Dermis microvascular lymphatic vessel endothelial cell (primary cell): Measurements from ENCODE around the gene NDUFB10. TPM values are rescaled to one million over a fixed set of nuclear protein-coding genes. Genes with fewer than 3 reads are reported as not detected.
A peak's percentile ranks its signal among the peaks of the same experiment; 100 is the strongest.
"Not testable (repeated sequence)": the region's sequence is repeated elsewhere in the genome, so short reads cannot be mapped to it uniquely, and the experiment has no call there.

Experiments
- DNase-seq, 2 donors: peaks; one replicate each; pipeline versions ENCODE4 v3.0.0 to v3.0.0-alpha.2; 2010; ENCODE audit warnings: low read depth in 2 of 2
- total RNA-seq: library from RNA; depleted of rRNA; stranded (reverse); fragments of >200 nt; gene quantifications from 2 replicates; pipeline ENCODE4 v1.2.1, GENCODE V29; 2014

Gene NDUFB10
- total RNA-seq, 1 donor from 2014 or later, result 137 TPM

- no peak for DNase-seq
Measured at GRCh38 chr16:1946495-1947368, 12.6 kb upstream of the NDUFB10 start.

DNA sequence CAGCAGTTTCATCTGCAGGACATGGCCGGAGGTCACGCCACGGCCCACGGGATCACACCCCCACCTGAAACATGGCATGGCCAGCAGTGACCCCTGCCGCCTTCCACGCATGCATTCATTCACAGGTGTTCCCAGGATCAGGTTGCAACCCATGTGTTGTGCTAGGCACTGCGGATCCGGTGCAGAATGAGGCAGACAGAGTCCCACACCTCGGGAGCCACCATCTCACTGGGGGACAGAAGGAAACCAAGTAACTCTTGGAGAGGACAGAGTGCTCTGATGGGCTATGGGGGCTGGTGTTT is 12.0 kb upstream of the NDUFB10 start:
- DNase-seq, result no peak

- DNase-seq, result no peak
Measured at GRCh38 chr16:1949507-1949906, 9.8 kb upstream of the NDUFB10 start.

GRCh38 chr16:1950047-1950446 is 9.3 kb upstream of the NDUFB10 start:
- DNase-seq, result no peak

- no peak for DNase-seq
Measured at GRCh38 chr16:1950559-1950958, 8.8 kb upstream of the NDUFB10 start.

DNA sequence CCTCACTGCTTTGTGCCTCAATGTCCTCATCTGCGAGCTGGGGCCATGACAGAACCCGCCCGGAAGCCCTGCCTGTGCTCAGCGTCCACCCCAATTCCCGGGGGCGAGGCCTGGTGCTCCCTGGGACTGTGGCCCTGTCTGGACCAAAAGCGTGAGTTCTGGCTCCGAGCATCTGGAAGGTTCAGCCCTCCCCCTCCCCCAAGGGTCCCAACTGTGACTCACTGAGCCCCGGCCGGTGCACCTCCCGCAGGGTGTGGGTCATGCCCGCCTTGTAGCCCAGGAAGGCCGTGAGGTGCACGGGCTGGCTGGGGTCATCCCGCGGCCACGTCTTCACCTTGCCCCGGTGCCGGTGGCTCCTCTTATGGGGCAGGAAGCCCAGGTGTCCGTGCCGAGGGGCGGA is 5.6 kb upstream of the NDUFB10 start:
- no peak for DNase-seq

DNA sequence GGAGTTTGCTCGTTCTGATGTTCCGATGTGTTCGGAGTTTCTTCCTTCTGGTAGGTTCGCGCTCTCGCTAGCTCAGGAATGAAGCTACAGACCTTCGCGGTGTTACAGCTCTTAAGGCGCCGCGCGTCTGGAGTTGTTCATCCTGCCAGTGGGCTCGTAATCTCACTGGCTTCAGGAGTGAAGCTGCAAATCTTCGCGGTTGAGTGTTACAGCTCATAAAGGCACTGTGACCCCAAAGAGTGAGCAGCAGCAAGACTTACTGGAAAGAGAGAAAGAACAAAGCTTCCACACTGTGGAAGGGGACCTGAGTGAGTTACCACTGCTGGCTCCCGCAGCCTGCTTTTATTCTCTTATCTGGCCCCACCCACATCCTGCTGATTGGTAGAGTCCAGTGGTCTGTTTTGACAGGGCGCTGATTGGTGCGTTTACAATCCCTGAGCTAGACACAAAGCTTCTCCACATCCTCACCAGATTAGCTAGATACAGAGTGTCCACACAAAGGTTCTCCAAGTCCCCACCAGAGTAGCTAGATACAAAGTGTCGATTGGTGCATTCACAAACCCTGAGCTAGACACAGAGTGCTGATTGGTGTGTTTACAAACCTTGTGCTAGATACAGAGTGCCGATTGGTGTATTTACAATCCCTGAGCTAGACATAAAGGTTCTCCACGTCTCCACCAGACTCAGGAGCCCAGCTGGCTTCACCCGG is 1.8 kb upstream of the NDUFB10 start:
- not testable (repeated sequence) for DNase-seq

- not testable (repeated sequence) for DNase-seq
Measured at GRCh38 chr16:1958143-1958491, 1.2 kb upstream of the NDUFB10 start.

- DNase-seq, result no peak
Measured at GRCh38 chr16:1958715-1959268, 546 bp upstream of the NDUFB10 start.

DNA sequence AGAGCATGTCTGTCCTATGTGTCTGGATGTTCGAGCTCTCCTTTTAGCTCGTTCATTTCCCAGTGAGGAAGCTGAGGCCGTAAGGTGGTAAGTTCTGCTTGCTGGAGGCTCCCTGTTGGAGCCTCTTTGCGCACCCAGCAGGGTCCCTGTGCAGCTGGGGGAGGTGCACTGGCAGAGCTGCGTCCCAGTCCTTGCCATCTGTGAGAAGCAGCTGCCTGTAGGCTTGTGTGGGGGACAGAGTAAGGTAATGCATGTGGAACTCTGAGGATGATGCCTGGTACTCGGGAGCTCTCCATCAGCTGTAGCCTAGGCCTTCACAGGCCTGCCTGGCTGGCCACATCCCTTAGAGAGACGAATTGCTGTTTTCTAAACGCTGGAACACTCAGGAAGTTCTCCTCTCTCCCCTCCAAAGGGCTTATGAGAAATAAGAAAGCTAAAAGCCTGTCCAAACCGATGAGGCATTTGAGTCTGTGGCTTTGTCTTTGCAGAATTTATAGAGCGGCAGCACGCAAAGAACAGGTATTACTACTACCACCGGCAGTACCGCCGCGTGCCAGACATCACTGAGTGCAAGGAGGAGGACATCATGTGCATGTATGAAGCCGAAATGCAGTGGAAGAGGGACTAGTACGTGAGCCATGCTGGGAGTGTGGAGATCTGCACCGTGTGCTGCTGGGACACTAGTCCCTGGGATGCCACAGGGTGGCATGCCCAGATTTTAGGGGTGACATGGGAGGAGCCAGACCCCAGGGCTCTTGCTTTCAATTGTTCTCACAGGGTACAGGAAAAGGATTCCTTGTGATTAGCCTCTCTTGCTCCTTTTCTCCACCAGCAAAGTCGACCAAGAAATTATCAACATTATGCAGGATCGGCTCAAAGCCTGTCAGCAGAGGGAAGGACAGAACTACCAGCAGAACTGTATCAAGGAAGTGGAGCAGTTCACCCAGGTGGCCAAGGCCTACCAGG is 1.6 kb downstream of the NDUFB10 start:
- DNase-seq, result peak in 1 of 2 donors; percentile 21

DNA sequence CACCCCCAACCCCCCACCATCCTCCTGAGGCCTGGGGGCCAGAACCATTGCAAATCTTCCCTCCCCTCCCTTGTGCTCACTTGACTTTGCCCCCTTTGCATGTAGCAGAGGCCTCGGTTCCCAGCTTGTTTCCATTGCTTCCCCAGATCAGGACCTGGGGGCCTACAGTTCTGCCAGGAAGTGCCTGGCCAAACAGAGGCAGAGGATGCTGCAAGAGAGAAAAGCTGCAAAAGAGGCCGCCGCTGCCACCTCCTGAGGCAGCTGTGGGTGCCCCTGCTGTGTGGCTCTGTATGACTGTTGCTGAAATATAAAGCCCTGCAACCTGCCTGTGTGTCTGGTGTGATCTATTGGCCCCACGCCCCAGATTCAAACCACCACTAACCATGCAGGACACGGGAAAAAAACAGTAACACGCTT is 2.3 kb downstream of the NDUFB10 start:
- DNase-seq, result no peak

GRCh38 chr16:1962161-1963153 is 3.1 kb downstream of the NDUFB10 start:
- not testable (repeated sequence) for DNase-seq

DNA sequence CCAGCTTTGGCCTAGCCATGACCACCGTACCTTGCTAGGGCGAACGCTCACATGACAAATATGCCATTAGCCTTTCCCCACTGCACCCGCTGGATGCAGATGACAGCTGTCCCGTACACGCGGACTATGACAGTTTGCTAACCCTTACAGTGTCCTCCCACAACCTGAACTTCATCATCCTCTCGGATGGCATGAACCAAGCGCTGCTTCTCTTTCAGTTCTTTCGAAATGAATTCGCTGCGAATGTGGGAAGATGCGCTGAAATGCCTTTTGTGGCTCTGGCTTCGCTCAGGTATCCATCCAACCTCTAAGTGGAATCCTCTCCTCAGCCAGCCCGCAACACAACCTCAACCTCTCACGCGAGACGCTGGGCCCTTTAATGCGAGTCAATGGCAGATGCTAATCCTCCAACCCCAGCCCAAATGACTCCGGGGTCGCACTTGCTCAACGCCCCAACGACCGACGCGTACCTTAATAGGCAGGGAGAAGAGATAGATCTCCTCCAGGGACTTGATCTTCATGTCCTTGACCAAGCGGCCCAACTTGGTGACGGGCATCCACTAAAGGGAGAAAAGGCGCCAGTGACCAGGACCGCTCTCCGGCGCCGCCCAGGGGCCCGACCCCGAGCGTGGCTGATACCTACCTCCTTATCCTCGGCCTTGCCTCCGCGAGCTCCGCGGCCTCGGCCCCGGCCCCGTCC is 4.6 kb downstream of the NDUFB10 start:
- DNase-seq, result peak in 1 of 2 donors; percentile 57

GRCh38 chr16:1964506-1965395 is 5.4 kb downstream of the NDUFB10 start, which contains the start of gene RPS2:
RPS2 (minus strand) TSS chr16:1964826; CDS start chr16:1964625, 201 bp downstream.
- DNase-seq, result peak; percentile 96 to 100

GRCh38 chr16:1965396-1966001 is 6.2 kb downstream of the NDUFB10 start:
- no peak for DNase-seq

DNA sequence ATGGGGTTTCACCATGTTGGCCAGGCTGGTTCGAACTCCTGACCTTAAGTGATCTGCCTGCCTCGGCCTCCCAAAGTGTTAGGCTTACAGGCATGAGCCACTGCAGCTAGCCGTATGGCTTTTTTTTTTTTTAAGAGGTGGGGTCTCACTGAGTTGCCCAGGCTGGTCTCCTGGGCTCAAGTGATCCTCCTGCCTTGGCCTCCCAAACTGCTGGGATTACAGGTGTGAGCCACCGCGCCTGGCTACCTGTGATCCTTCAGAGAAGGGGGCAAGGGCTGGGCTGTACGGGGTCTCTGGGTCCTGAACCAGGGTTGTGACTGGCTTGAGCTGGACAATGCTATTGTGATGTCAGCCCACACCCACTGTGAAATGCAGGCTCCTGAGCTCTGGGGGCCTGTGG is 7.1 kb downstream of the NDUFB10 start, which contains the start of gene RNF151:
Gene RNF151, plus strand, starts transcription at position 397 of the 400 bp plus-strand sequence. CDS start 26 bp downstream, outside the sequence.
- no peak for DNase-seq

GRCh38 chr16:1968146-1968953 is 9.0 kb downstream of the NDUFB10 start:
- DNase-seq, result no peak
